ENCODE results near the gene IL21R. TPM values are rescaled to one million over a fixed set of nuclear protein-coding genes. Genes with fewer than 3 reads are reported as not detected.
A peak's percentile ranks its signal among the peaks of the same experiment; 100 is the strongest.

Gene IL21R
- total and polyA plus RNA-seq, 2 donors (not counting 1 experiment from before 2014, with no cell fraction given): 28.5 to 32.1 TPM

DNA sequence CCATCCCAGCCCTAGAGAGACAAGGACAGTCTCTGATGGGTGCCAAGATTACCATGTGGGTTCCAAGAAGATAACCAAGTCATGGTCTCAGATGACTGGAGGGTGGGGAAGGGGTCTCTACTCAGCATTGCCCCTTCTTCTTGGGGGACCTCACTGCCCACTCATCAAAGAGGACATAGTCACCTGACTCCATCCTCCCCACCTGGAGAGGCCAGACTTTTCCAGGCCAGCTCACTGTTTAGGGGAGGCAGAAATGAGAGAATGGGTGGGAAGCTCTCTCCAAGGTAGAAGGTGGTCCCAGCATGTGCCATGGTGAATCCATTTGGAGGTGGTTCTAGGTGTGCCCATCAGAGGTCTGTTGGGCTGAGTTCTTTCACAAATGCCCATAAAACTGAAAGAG lies 20.7 kb upstream of the IL21R start:
- Histone ChIP-seq H3K9ac (ENCODE audit: low read length) (no peak overlapping the region), H3K79me2 (ENCODE audit: control insufficient read depth, insufficient read depth, low read length) (no peaks in the 10 kb centered on the region), H3K27ac (ENCODE audit: low read length in 2 of 2) (no peak overlapping the region), H3K4me1 (ENCODE audit: control insufficient read depth in 2 of 2, insufficient read depth in 2 of 2, low read length in 2 of 2) (peaks cover 56 to 77% of the 10 kb centered on the region in 2 donors), H3K9me3 (ENCODE audit: control extremely low read depth in 1 of 3, control insufficient read depth in 2 of 3, insufficient read depth in 1 of 3, low read length in 2 of 3) (peaks cover 0 to 43% (median 4%) of the 10 kb centered on the region in 3 donors), H3K4me3 (ENCODE audit: control extremely low read depth in 1 of 5, extremely low read depth in 1 of 5, insufficient read depth in 1 of 5, low read depth in 2 of 5, low read length in 4 of 5) (no peak overlapping the region), H3K36me3 (replicated peaks in 1 of 2; ENCODE audit: control extremely low read depth in 1 of 2, control insufficient read depth in 1 of 2, extremely low read depth in 1 of 2, insufficient read depth in 2 of 2, low read length in 1 of 2) (no peaks in the 10 kb centered on the region), H2AFZ (ENCODE audit: insufficient read depth, low read depth, low read length, poor library complexity, severe bottlenecking) (no peak overlapping the region), H3K4me2 (replicated peaks; ENCODE audit: low read depth, low read length, poor library complexity, severe bottlenecking) (no peak overlapping the region), H3K27me3 (replicated peaks in 1 of 4; ENCODE audit: control extremely low read depth in 1 of 4, control insufficient read depth in 3 of 4, insufficient read depth in 4 of 4, low read length in 3 of 4) (no peaks in the 10 kb centered on the region), H4K20me1 (ENCODE audit: control insufficient read depth, insufficient read depth, low read length, poor library complexity, severe bottlenecking) (no peaks in the 10 kb centered on the region)
- H3K9me3 Mint-ChIP-seq (ENCODE audit: insufficient read depth): no peaks in the 10 kb centered on the region
- DNase-seq (no peak), ATAC-seq (ENCODE audit: low read depth) (no peak)
- no peak overlapping the region for H3K4me3 Mint-ChIP-seq
- intact Hi-C loops (cut with micrococcal nuclease): no loop called here
- H3K4me1 Mint-ChIP-seq: peaks cover 63% of the 10 kb centered on the region
- no peak overlapping the region for H3K27ac Mint-ChIP-seq
- TF ChIP-seq EZH2 (IDR thresholded peaks at IDR 0.05; ENCODE audit: borderline replicate concordance, insufficient read depth, low read depth, low read length, poor library complexity, severe bottlenecking): no peak
- TF ChIP-seq, protein P1, sequence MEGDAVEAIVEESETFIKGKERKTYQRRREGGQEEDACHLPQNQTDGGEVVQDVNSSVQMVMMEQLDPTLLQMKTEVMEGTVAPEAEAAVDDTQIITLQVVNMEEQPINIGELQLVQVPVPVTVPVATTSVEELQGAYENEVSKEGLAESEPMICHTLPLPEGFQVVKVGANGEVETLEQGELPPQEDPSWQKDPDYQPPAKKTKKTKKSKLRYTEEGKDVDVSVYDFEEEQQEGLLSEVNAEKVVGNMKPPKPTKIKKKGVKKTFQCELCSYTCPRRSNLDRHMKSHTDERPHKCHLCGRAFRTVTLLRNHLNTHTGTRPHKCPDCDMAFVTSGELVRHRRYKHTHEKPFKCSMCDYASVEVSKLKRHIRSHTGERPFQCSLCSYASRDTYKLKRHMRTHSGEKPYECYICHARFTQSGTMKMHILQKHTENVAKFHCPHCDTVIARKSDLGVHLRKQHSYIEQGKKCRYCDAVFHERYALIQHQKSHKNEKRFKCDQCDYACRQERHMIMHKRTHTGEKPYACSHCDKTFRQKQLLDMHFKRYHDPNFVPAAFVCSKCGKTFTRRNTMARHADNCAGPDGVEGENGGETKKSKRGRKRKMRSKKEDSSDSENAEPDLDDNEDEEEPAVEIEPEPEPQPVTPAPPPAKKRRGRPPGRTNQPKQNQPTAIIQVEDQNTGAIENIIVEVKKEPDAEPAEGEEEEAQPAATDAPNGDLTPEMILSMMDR (IDR thresholded peaks at IDR 0.05): no peak
- H3K27me3 Mint-ChIP-seq: no peaks in the 10 kb centered on the region
- CTCF ChIA-PET: interaction anchor here (0.9 to 1.1 kb wide), 2 partner anchors 11 to 14 kb away, joined by 3 read pairs; no protein-coding TSS in a partner anchor
- POLR2A ChIA-PET: interaction anchor here (1.3 to 1.6 kb wide), 2 partner anchors 20 to 27 kb away, joined by 3 read pairs; no protein-coding TSS in a partner anchor

DNA sequence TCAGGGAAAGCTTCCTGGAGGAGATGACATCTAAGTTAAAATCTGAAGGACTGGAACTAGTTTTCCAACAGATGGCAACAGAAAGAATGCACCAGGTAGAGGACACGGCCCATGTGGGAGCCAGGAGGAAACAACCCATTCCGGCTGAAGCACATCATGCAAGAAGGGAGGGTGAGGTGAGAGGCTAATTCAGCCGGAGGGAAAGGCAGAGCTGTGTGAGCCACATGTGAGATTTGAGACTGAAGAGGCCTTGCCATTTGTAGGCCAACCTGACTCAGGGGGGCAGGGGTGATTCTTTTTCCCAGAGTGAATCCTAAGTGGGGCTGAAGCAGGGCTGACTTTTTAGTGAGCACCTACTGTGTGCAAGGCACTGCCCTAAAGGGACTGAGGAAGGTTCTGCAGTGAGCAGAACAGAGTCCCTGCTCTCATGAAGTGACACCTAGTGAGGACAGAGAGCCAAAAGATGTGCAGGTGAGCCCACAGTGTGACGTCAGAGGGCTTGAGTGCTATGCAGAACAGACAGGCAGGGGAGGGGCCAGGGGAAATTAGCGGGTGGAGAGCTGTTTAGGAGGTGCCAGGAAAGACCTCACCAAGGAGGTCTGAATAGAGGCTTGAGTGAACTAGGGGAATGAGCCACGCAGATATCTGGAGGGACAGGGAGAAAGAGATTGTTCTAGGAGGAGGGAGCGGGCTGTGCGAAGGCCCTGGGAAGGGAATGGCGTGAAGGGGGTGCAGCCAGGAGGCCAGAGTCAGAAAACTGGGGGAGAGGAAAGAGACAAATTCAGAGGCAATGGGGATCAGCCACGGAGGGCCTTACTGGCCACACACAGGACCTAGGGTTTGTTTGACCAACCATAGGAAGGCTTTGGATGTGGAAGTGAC lies 19.8 kb upstream of the IL21R start:
- 88% methylated on average over 10 of the region's 10 CpGs for WGBS (ENCODE audit: insufficient coverage)
- Histone ChIP-seq H3K4me3 (ENCODE audit: control extremely low read depth in 1 of 5, extremely low read depth in 1 of 5, insufficient read depth in 1 of 5, low read depth in 2 of 5, low read length in 4 of 5) (no peak overlapping the region), H2AFZ (ENCODE audit: insufficient read depth, low read depth, low read length, poor library complexity, severe bottlenecking) (no peak overlapping the region), H4K20me1 (ENCODE audit: control insufficient read depth, insufficient read depth, low read length, poor library complexity, severe bottlenecking) (no peaks in the 10 kb centered on the region), H3K36me3 (replicated peaks in 1 of 2; ENCODE audit: control extremely low read depth in 1 of 2, control insufficient read depth in 1 of 2, extremely low read depth in 1 of 2, insufficient read depth in 2 of 2, low read length in 1 of 2) (no peaks in the 10 kb centered on the region), H3K4me2 (replicated peaks; ENCODE audit: low read depth, low read length, poor library complexity, severe bottlenecking) (no peak overlapping the region), H3K79me2 (ENCODE audit: control insufficient read depth, insufficient read depth, low read length) (no peaks in the 10 kb centered on the region), H3K4me1 (ENCODE audit: control insufficient read depth in 2 of 2, insufficient read depth in 2 of 2, low read length in 2 of 2) (peaks cover 47 to 67% of the 10 kb centered on the region in 2 donors), H3K27me3 (replicated peaks in 1 of 4; ENCODE audit: control extremely low read depth in 1 of 4, control insufficient read depth in 3 of 4, insufficient read depth in 4 of 4, low read length in 3 of 4) (no peaks in the 10 kb centered on the region), H3K9ac (ENCODE audit: low read length) (no peak overlapping the region), H3K9me3 (ENCODE audit: control extremely low read depth in 1 of 3, control insufficient read depth in 2 of 3, insufficient read depth in 1 of 3, low read length in 2 of 3) (peaks cover 0 to 43% (median 7%) of the 10 kb centered on the region in 3 donors), H3K27ac (ENCODE audit: low read length in 2 of 2) (no peak overlapping the region)
- Mint-ChIP-seq H3K27me3 (no peaks in the 10 kb centered on the region), H3K9me3 (ENCODE audit: insufficient read depth) (no peaks in the 10 kb centered on the region), H3K27ac (peak overlapping the region; percentile 43), H3K4me3 (no peak overlapping the region), H3K4me1 (peaks cover 58% of the 10 kb centered on the region)
- intact Hi-C loops (cut with micrococcal nuclease): no loop called here
- ChIA-PET POLR2A (interaction anchor here (1.3 to 1.6 kb wide), 2 partner anchors 19 to 26 kb away, joined by 3 read pairs; no protein-coding TSS in a partner anchor), CTCF (interaction anchor here (1.1 kb wide), 1 partner anchor 10 kb away, joined by 3 read pairs; no protein-coding TSS in a partner anchor)
- DNase-seq (peak; percentile 73), ATAC-seq (ENCODE audit: low read depth) (peak; percentile 17)
- TF ChIP-seq, protein P1 (IDR thresholded peaks at IDR 0.05): no peak
- TF ChIP-seq EZH2 (IDR thresholded peaks at IDR 0.05; ENCODE audit: borderline replicate concordance, insufficient read depth, low read depth, low read length, poor library complexity, severe bottlenecking): no peak
